HG02943 (cell line): ENCODE data around the gene COLEC11.

Experiments used
- ATAC-seq: cut with Tn5 transposase; IDR thresholded peaks from one replicate; pipeline ENCODE4 v1.9.1; 2021; ENCODE audit warnings: mild to moderate bottlenecking, low read depth, moderate library complexity; ENCODE audit not compliant: unreplicated experiment

COLEC11 gene

DNA sequence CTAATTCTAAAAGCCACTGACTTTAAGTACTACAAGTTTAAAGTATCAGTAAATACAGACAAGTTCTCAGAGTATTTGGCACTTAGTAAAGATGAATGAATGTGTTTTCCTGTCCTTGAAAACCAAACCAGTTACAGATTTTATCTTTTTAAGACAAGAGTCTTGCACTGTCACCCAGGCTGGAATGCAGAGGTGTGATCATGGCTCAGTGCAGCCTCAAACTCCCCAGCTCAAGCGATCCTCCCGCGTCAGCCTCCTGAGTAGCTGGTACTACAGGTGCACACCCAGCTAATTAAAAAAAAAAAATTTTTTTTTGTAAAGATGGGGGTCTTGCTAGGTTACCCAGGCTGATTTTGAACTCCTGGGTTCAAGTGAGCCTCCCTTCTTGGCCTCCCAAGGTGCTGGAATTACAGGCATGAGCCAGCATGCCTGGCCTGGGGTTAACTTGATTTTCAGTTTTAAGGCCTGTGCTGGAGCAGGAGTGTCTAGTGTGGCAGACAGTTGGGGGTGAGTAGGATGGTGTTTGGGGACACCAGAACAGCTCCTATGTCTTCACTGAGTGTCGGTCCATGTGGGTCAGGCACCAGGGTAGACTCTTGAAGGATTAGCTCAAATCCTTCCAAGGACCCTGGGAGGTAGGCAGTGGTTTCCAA is 10.2 kb upstream of the COLEC11 start:
- ATAC-seq = no peak

DNA sequence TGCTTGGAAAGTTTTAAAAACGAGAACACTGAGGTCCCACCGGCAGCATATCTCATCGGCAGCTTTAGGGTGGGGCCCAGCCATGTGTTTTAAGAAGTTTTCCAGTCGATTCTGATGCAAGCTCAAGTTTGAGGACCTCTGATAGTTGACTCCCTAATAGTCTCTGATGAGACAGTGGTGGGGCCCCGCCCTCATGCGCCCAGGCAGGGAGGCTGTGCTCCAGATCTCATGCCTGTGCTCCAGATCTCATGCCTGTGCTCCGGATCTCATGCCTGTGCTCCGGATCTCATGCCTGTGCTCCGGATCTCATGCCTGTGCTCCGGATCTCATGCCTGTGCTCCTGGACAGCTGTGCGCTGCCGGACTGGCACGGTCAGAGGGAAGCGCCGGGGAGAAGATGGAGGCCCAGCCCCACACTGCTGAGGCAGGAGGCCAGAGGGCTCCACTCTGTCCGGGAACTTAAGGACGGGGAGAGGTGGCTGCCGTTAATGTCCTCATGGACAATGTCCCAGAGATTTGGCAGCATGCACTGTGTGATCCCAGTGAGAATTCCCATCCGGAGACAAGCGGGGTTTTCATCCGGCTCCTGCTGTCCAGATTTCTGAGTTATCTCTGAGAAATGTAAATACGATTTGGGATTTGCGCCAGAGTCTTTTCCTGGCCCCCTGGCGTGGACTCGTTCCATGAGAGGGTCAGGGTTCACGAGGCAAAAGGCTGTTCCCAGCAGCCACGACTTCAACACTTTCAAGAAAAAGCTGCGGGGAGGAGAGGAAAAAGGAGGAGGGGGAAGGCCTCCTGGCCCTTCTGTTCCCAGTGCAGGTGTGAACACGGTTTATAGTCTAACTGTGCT is 9.4 kb upstream of the COLEC11 start:
- ATAC-seq = no peak

DNA sequence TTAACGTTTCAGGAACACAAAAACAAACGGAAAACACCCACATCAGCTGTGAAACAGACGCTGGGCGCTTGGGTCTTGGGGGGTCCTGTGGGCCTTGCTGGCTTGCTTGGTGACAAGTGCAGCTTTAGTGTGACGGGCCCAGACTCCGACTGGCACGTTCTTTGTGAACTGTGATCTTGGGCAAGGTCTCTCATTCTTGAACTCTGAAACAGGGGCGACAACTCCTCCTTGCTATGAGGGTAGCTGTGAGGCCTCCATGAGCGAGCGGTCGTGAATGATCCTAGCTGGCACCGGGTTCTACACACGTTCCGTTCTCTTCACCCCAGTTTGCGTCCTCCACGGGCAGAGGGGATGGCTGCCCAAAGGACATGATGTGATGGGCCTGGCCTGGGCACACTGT is 8.7 kb upstream of the COLEC11 start:
- ATAC-seq = no peak

DNA sequence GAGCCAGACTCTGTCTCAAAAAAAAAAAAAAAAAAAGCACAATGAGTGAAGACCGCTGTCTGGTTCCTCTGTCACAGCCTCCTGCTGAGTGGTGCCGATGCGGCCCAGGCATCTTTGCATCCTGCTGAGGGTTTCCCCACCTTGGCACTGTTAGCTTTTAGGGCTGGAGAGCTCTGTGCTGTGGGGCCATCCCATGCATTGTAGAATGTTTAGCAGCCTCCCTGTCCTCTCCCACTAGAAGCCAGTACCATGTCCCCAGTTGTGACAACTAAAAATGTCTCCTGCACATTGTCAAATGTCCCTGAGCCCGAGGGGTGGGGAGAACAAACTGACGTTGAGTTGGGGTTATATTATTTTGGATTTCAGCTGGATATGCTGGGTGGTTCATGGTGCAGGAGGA is 7.9 kb upstream of the COLEC11 start:
- ATAC-seq = no peak

DNA sequence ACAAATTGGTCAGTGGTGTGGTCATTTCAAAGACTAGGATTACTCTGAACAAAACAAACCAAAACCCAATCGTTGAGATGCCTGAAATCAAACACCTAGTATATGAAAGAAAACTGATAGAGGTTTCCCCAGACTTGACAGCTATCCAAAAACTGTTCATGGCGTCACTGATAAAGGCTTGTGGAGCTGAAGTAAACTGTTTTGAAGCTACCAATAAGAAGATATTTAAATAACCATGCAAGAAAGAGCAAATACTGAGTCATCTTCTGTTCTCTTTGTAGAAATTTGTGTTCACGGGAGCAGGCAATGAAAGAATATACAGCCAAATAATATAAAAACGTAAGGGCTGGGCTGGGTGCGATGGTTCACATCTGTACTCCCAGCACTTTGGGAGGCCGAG is 7.5 kb upstream of the COLEC11 start:
- no peak for ATAC-seq

DNA sequence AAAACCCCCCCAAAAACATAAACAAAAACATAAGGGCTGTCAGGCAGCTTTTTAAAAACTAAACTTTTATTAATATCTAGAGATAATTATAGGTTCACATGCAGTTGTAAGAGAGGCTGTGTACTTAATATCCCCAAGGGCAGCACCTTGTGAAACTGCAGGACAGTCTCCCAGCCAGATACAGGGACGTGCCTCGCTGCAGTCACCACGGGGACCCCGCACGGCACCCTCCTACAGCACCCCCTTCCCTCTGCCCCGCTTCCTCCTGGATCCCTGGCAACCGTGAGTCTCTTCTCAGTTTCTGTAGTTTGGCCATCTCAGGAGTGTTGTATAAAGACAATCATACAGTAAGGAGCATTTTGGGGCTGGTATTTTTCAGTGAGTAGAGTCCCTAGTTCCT is 6.8 kb upstream of the COLEC11 start:
- ATAC-seq = no peak

DNA sequence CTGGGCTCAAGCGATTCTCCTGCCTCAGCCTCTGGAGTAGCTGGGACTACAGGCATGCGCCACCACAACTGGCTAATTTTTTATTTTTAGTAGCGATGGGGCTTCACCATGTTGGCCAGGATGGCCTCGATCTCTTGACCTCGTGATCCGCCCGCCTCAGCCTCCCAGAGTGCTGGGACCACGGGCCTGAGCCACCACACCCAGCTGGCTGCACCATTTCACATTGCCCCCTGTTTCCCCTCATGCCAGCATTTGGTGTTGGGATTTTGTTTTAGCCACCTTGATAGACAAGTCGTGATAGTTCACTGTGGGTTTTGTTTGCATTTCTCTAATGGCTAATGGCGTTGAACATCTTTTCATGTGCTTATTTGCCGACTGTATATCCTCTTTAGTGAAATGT is 5.8 kb upstream of the COLEC11 start:
- ATAC-seq = no peak

DNA sequence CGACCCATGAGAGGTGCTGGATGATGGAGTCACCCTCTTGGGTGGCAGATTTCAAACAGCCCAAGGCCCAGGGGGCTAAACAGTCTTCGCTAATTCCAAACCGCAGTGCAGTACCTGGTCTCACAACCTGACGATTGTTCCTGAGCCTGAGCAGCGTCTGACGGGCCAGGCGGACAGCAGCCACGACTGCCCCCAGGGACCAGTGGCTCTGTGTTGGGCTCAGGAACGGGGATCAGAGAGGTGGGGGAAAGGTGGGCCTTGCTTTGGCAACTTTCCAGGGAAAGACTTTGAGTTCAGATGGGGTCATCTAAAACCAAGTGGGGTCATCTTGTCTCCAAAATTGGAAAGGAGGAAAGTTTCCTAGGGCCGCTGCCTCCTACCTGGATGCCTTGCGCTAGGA is 492 bp downstream of the COLEC11 start:
- no peak for ATAC-seq

DNA sequence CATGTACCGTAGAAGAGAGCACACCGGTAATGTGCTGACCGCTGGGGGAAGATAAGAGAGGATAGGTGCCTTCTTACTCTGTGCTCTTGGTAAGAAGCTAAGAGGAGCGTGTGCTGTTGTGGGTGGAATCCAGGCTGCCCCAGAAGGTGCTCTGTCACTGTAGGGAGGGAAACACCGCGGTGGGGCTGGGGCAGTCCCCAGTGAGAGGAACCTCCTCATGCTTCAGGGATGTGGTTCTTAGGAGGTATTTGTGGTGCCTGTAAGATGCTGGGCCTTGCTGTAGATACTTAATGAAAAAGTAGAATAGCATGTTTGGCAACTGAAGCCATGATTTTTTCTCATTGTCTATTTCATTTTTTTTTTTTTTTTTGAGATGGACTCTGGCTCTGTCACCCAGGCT is 1.1 kb downstream of the COLEC11 start:
- no peak for ATAC-seq

DNA sequence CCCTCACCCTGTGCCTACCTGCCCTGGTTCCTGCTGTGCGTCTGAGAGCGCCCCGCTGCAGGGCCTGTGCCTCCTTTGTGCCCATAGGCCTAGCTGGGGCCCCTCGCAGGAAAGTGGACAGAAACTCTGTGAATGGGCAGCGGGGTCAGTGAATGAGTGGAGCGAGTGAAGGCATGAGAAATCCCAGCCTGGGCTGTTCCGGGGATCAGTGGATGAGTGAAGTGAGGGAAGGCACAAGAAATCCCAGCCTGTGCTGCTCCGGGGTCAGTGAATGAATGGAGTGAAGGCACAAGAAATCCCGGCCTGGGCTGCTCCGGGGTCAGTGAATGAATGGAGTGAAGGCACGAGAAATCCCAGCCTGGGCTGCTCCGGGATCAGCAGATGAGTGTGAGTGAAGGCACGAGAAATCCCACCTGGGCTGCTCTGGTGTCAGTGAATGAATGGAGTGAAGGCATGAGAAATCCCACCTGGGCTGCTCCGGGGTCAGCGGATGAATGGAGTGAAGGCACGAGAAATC is 2.0 kb downstream of the COLEC11 start:
- no peak for ATAC-seq

DNA sequence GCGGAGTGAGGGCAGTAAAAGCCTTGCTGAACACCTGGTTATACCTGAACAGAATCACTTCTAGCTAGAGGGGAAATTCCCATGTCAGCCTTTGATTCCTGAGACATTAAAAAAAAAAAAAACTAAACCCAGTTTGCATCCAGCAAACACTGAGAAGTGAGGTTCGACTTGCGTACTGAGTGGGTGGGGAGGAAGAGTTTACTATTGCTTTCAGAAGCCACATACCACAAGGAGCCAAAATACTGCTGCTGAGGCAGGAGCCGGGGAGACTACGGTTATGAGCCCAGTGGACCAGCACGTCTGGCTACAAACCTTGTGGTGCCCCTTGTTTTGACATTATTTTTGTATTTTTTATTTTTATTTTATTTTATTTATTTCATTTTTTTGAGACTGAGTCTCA is 2.7 kb downstream of the COLEC11 start:
- no peak for ATAC-seq

DNA sequence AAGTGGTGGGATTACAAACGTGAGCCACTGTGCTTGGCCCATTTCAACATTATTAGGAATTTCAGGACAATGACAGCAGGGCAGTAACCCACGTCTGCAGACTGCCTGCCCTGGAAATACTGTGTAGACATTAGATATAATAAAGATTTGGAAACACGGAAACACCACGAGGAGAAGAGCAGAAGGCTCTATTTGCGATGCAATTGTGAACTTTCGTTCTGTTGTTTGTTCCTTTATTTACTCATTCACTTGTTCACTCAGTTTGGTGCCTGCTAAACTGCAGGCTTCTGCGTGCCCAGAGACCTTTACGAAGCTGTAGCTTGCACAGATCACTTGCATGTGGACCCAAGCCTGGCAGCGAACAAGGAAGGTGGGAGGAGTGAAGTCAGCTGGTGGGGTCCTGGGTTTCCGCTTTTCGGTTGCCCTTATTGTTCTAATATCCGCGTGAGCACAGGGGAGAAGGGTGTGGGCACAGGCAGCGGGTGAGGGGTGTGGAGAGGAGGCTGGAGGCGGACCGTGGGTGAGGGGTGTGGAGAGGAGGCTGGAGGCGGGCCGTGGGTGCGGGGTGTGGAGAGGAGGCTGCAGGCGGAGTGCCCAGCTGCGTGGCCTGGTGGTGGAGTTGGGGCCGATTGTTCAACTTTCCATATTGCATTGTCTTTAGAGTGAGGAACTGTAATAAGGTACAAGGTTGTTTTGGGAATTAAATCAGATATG is 3.4 kb downstream of the COLEC11 start:
- no peak for ATAC-seq

DNA sequence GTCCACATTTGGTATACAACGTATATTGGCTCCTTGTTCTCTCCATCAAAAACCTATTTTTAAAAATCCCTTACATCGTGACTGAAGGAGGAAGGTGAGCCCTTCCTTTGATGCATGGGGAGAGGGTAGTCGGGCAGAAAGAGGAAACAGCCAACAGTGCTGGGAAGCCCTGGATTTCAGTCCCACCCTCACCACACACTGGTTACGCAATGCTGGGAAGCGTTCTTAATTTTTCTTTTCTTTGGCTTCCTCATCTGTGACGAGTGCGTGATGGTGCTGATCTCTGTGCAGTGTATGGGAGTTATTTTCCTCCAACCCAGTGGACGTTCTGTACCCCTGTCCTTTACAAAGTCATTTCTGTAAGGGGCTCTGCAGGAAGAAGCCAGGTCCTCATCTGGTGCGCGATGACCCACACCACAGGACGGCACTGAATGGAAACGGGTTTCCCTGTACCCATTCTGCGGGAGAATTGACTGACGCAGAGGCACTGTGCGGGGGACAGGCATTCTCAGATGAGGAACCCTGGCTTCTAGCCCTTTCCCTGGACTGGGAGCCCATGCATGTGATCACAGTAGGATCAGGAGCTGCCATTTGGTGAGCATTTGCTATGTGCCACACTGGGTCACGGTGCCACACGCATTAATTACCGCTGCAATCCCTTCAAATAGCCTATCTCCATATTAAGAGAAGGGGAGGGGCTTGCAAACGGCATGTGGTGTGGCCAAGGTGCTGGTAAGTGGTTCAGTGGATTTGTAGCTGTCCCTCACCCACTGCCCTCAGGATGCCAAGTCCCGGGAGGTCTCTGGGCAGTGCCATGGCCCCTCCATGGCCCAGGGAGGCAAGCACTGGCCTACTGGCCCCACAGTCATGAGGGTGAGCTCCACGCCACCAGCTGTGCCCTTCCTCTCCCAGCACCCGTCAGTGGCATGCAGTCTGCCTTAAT is 4.3 kb downstream of the COLEC11 start:
- no peak for ATAC-seq

DNA sequence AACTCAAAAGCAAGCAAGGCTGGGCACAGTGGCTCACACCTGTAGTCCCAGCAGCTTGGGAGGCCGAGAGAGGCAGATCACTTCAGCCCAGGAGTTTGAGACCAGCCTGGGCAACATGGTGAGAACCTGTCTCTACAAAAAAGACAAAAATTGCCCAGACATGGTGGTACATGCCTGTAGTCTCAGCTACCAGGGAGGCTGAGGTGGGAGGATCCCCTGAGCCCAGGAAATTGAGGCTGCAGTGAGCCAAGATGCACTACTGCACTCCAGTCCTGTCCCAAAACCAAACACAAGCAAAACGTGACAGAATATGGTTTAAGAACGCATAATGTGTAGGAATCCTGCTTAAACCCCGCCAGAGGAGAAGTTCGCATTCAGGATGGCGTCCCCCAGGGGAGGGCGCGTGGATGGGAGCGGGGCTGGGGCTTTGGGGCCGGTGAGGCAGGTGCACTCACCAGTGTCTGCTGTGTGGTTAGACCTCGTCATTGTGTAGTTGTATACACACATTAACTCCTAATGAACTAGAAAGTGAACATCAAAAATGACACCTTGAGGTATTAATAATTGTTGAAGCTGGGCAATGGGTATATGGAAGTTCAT is 5.4 kb downstream of the COLEC11 start:
- no peak for ATAC-seq

DNA sequence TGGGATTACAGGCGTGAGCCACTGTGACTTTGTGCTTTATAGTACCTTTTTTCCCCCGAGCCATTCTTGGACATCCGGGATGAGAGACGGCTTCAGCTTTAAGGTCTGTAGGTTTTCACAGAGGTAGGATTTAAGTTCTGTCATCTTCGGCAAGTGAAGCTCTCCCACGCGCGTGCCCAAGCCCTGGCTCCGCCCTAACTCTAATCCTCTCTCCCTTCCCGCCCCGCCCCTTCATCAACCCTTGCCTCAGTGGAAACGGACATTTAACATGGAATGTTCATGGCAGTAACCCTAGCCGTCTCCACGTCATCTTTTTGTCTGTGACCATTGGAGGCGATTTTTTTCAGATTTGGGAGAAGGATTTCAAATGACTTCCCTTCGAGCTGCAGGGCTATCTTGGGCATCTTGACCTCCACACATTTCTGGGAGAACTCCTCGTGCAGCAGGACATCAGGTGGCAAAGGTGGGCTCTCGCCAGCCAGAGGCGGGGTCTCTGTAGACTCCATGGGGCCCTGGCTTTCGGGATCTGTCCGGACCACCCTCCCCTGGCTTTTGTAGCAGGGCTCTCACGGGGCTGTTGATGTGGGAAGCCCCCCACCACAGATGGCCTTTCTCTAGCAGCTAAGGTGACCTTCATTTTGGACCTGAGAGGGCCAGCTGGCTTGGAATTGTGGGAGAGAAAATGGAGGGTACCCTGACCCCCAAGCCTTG is 6.8 kb downstream of the COLEC11 start:
- no peak for ATAC-seq

DNA sequence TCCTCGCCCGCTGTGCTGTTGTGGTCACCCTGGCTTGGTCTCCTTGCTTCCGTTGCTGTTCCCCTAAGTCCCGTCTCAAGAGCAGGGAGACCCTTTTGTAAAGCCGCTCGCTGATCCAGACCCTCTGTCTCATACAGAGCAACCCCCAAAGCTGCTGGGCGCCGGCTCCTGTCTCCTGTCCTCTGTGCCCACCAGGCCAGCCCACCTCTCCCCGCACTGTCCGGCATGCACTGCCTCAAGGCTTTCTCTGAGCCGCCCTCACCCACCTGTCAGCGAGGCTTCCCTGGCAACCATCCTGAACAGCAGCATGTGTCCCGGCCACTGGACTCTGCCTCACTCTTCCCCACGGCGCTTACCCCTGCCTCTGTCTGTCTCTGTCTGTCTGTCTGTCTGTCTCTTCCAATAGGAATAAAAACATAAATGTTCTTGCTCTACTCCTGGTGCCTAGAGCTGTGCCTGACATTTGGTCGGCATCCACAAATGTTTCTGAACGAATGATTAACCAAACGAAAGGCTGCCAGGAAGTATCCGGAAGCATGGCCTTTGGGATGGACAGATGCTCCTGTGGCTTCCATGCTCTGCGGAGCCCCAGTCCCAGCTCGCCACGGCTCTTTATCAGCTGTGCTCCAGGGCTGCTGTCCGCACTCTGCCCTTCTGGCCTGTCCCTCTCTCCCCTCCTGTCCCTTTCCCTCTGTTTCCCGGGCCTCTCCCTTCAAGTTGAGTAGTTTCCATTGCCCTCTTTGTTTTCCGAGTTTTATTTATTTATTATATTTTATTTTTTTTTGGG is 7.8 kb downstream of the COLEC11 start:
- no peak for ATAC-seq

DNA sequence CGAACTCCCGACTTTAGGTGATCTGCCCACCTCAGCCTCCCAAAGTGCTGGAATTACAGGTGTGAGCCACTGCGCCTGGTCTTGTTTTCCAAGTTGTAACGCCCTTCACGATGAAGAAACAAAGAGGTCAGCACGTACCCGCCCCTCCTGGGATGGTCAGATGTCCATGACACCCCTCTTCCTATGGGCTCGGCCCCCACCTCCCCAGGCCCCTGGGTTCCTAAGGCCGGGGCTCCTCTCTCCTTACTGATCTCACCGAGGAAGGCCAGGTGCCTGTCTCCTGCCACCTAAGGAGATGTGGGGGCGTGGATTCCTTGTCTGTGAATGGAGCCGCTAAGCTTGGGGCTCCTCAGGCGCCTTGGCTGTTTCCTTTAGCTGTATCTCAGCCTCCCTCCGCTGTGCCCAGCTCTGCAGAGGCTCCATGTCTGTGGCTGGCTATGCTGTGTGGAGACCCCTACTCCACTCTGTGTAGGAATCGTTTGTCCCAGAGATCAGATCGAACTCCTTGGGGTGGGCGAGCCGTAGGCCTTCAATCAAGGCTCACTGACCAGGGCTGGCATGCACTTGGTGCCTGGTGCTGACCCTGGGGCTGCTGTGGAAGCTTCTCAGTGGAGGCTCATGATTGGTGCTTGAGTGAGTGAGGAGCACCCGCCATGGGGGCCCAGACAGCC is 8.8 kb downstream of the COLEC11 start:
- ATAC-seq = no peak
